SK-N-SH (cell line): ENCODE measurements around the gene CDC73. TPM values are rescaled to one million over a fixed set of nuclear protein-coding genes. Genes with fewer than 3 reads are reported as not detected.

Experiments used
- CTCF ChIA-PET: fragments of 300-600, 350-600 bp; formaldehyde crosslinking; extraction: SDS; loops from one replicate; lab custom pipeline; 2021; lab: Yijun Ruan, JAX
- POLR2A ChIA-PET: fragments of 350-600 bp; sonication (Branson Sonifier 250); formaldehyde crosslinking; extraction: SDS; loops from one replicate; lab custom pipeline; 2020; ENCODE audit warnings: antibody characterized with exemption, inconsistent platforms; lab: Yijun Ruan, JAX
- DNase-seq: peaks from one replicate; pipeline ENCODE4 v3.0.0; 2012
- H2AFZ ChIP-seq: fragments of 200-600 bp; sonication (generic); 2 replicates; pipeline ENCODE4 v1.8.1; 2016; ENCODE audit warnings: antibody characterized with exemption, mild to moderate bottlenecking, low read depth
- H3F3A ChIP-seq: fragments of 200-600 bp; sonication (generic); replicated peaks from 2 replicates; pipeline ENCODE3; 2016; ENCODE audit warnings: antibody characterized with exemption, mild to moderate bottlenecking; ENCODE audit not compliant: insufficient read depth
- H3K27ac ChIP-seq, 2 experiments: fragments of 200-500 bp in 1 of 2; fragments of 200-600 bp in 1 of 2; sonication (Bioruptor generic) in 1 of 2; sonication (generic), shearing (Covaris generic) in 1 of 2; 2 replicates each; pipeline versions ENCODE4 v1.5.1 to v1.6.1; 2014 to 2016; ENCODE audit warnings: low read depth in 2 of 2, inconsistent platforms in 1 of 2, low read length in 1 of 2, mild to moderate bottlenecking in 1 of 2, mixed read lengths in 1 of 2
- H3K27me3 ChIP-seq: fragments of 200-600 bp; sonication (generic), shearing (Covaris generic); 2 replicates; pipeline ENCODE4 v1.6.1; 2016; ENCODE audit warnings: mixed run types; ENCODE audit not compliant: insufficient read depth
- H3K36me3 ChIP-seq, 2 experiments: fragments of 200-500 bp in 1 of 2; fragments of 200-600 bp in 1 of 2; sonication (Bioruptor generic) in 1 of 2; sonication (generic) in 1 of 2; replicated peaks in 1 of 2; 2 replicates each; pipeline versions ENCODE3 to v1.5.1; 2014 to 2016; ENCODE audit warnings: low read length in 1 of 2, mild to moderate bottlenecking in 1 of 2; ENCODE audit not compliant: insufficient read depth in 2 of 2, control insufficient read depth in 1 of 2
- H3K4me1 ChIP-seq, 2 experiments: fragments of 200-500 bp in 1 of 2; fragments of 200-600 bp in 1 of 2; sonication (Bioruptor generic) in 1 of 2; sonication (generic), shearing (Covaris generic) in 1 of 2; 2 replicates each; pipeline versions ENCODE4 v1.5.1 to v1.6.1; 2014 to 2016; ENCODE audit warnings: low read depth in 1 of 2, low read length in 1 of 2, mixed run types in 1 of 2; ENCODE audit not compliant: insufficient read depth in 2 of 2, control insufficient read depth in 1 of 2
- H3K4me2 ChIP-seq: fragments of 200-600 bp; sonication (generic), shearing (Covaris generic); 2 replicates; pipeline ENCODE4 v1.6.1; 2017; ENCODE audit warnings: mixed run types
- H3K4me3 ChIP-seq, 2 experiments: fragments of 200-500 bp in 1 of 2; fragments of 200-600 bp in 1 of 2; sonication (Bioruptor generic) in 1 of 2; sonication (generic), shearing (Covaris generic) in 1 of 2; 2 replicates each; pipeline versions ENCODE4 v1.5.1 to v1.8.1; 2014 to 2016; ENCODE audit warnings: low read depth in 2 of 2, inconsistent platforms in 1 of 2, low read length in 1 of 2, mild to moderate bottlenecking in 1 of 2, mixed read lengths in 1 of 2, moderate library complexity in 1 of 2
- H3K79me2 ChIP-seq: fragments of 200-600 bp; sonication (generic); 2 replicates; pipeline ENCODE4 v1.8.1; 2017; ENCODE audit warnings: mild to moderate bottlenecking; ENCODE audit not compliant: insufficient read depth
- H3K9ac ChIP-seq: fragments of 200-600 bp; sonication (generic); 2 replicates; pipeline ENCODE4 v1.6.1; 2017; ENCODE audit warnings: mixed run types
- H3K9me2 ChIP-seq: fragments of 200-600 bp; sonication (generic); 2 replicates; pipeline ENCODE4 v1.6.1; 2017; ENCODE audit warnings: mixed run types
- H3K9me3 ChIP-seq: fragments of 200-600 bp; sonication (generic); 2 replicates; pipeline ENCODE4 v1.6.1; 2017; ENCODE audit warnings: mixed run types, mild to moderate bottlenecking, moderate library complexity
- H4K20me1 ChIP-seq: fragments of 200-600 bp; sonication (generic); 2 replicates; pipeline ENCODE4 v1.6.1; 2017; ENCODE audit warnings: mild to moderate bottlenecking, mixed run types; ENCODE audit not compliant: insufficient read depth
- ELF1 ChIP-seq: IDR thresholded peaks from 2 replicates; pipeline ENCODE4 v1.4.0; 2012
- EP300 ChIP-seq, 2 experiments: IDR thresholded peaks; 2 replicates each; pipeline versions ENCODE4 v1.4.0 to v1.6.1; 2012; ENCODE audit warnings: borderline replicate concordance in 1 of 2, low read depth in 1 of 2, low read length in 1 of 2
- FOXJ3 ChIP-seq: sonication (generic); formaldehyde crosslinking; IDR thresholded peaks from 2 replicates; pipeline ENCODE4 v1.5.1; 2020; ENCODE audit warnings: mild to moderate bottlenecking, missing genetic modification reagents
- FOXM1 ChIP-seq: IDR thresholded peaks from 2 replicates; pipeline ENCODE4 v1.4.0; 2012; ENCODE audit warnings: low read depth, mild to moderate bottlenecking
- GABPA ChIP-seq: IDR thresholded peaks from 2 replicates; pipeline ENCODE4 v1.4.0; 2012; ENCODE audit warnings: low read depth, mild to moderate bottlenecking
- GATA2 ChIP-seq: sonication (generic); formaldehyde crosslinking; IDR thresholded peaks from 2 replicates; pipeline ENCODE4 v1.5.0; 2020; ENCODE audit warnings: mild to moderate bottlenecking, missing genetic modification reagents
- IRF3 ChIP-seq: fragments of 150-350 bp; IDR thresholded peaks from 2 replicates; pipeline ENCODE4 v1.6.1; 2016; ENCODE audit warnings: mild to moderate bottlenecking, low read depth, low read length
- JUND ChIP-seq: IDR thresholded peaks from 2 replicates; pipeline ENCODE4 v1.4.0; 2012
- MEF2A ChIP-seq: IDR thresholded peaks from 2 replicates; pipeline ENCODE4 v1.4.0; 2012; ENCODE audit warnings: low read depth, borderline replicate concordance
- MXI1 ChIP-seq: IDR thresholded peaks from 2 replicates; pipeline ENCODE4 v1.6.1; 2012; ENCODE audit warnings: mild to moderate bottlenecking, low read depth, low read length, improper control_type of control experiment
- NFIC ChIP-seq: IDR thresholded peaks from 2 replicates; pipeline ENCODE4 v1.4.0; 2012; ENCODE audit warnings: borderline replicate concordance
- NRF1 ChIP-seq: IDR thresholded peaks from 2 replicates; pipeline ENCODE4 v1.6.1; 2012; ENCODE audit warnings: low read depth, mild to moderate bottlenecking, low read length
- POLR2AphosphoS5 ChIP-seq: IDR thresholded peaks from 2 replicates; pipeline ENCODE4 v1.6.1; 2012; ENCODE audit warnings: low read depth, low read length
- RAD21 ChIP-seq: IDR thresholded peaks from 2 replicates; pipeline ENCODE4 v1.6.1; 2012; ENCODE audit warnings: mild to moderate bottlenecking, low read length
- RCOR1 ChIP-seq: fragments of 150-350 bp; IDR thresholded peaks from 2 replicates; pipeline ENCODE4 v1.6.1; 2017; ENCODE audit warnings: antibody characterized with exemption, low read length
- RFX5 ChIP-seq: IDR thresholded peaks from 2 replicates; pipeline ENCODE4 v1.6.1; 2012; ENCODE audit warnings: mild to moderate bottlenecking, improper control_type of control experiment, low read length
- RXRA ChIP-seq: IDR thresholded peaks from 2 replicates; pipeline ENCODE4 v1.4.0; 2012; ENCODE audit warnings: low read depth, mild to moderate bottlenecking, borderline replicate concordance
- USF2 ChIP-seq: fragments of 150-350 bp; IDR thresholded peaks from 2 replicates; pipeline ENCODE4 v1.6.1; 2017; ENCODE audit warnings: antibody characterized with exemption, low read length, low read depth, borderline replicate concordance
- YY1 ChIP-seq: IDR thresholded peaks from 2 replicates; pipeline ENCODE4 v1.4.0; 2012; ENCODE audit warnings: low read depth, mild to moderate bottlenecking
- WGBS: methylation state at CpG from one replicate; pipeline ENCODE4 v1.1.6; 2017; ENCODE audit warnings: low lambda C conversion rate; 5-methylcytosine and 5-hydroxymethylcytosine counted together
- polyA plus RNA-seq, 3 experiments: library from polyadenylated mRNA; depleted of rRNA; stranded (reverse); fragments of >200 nt; gene quantifications; 2 replicates each; pipeline ENCODE4 v1.2.3, GENCODE V29; 2012
- TF ChIP-seq, protein P1 (sequence below): IDR thresholded peaks from 2 replicates; pipeline ENCODE4 v1.4.0; 2012; ENCODE audit warnings: low read depth

Gene CDC73
- polyA plus RNA-seq, 1 of the 3 experiments (the other 2 are of a cell fraction) = 13.4 TPM

- no peaks in the 10 kb centered on the region for H3K27me3 ChIP-seq
- H2AFZ ChIP-seq = no peak overlapping the region
- CTCF ChIA-PET = interaction anchor here (1.4 kb wide), 2 partner anchors 22 to 36 kb away, joined by 3 read pairs; partner anchors contain the start of gene CDC73
- H3K27ac ChIP-seq = no peak overlapping the region
- H3K4me1 ChIP-seq = no peaks in the 10 kb centered on the region; a peak in 1 of 4 replicates
- peaks cover 11% of the 10 kb centered on the region for H3F3A ChIP-seq
- no peaks in the 10 kb centered on the region for H3K79me2 ChIP-seq
- H3K4me3 ChIP-seq = no peak overlapping the region
- H3K9me3 ChIP-seq = no peaks in the 10 kb centered on the region
- TF ChIP-seq RFX5 (no peak), RXRA (no peak), JUND (no peak), GABPA (no peak)
- no peak overlapping the region for H3K4me2 ChIP-seq
- H4K20me1 ChIP-seq = no peaks in the 10 kb centered on the region
- DNase-seq = no peak
- POLR2A ChIA-PET = no interaction called here
- peaks cover 89 to 93% of the 10 kb centered on the region in 2 experiments for H3K36me3 ChIP-seq
- no peak overlapping the region for H3K9ac ChIP-seq
- H3K9me2 ChIP-seq = no peaks in the 10 kb centered on the region
- WGBS = 98% methylated on average over 1 of the region's 1 CpG
Measured at GRCh38 chr1:193085263-193085662, 36.6 kb upstream of the CDC73 start.

GRCh38 chr1:193086342-193086741 lies 35.5 kb upstream of the CDC73 start:
- Histone ChIP-seq H3F3A (peaks cover 18% of the 10 kb centered on the region), H3K9me3 (no peaks in the 10 kb centered on the region), H3K4me2 (no peak overlapping the region), H2AFZ (no peak overlapping the region), H3K4me3 (no peak overlapping the region), H3K9me2 (no peaks in the 10 kb centered on the region), H4K20me1 (no peaks in the 10 kb centered on the region), H3K27me3 (no peaks in the 10 kb centered on the region), H3K27ac (no peak overlapping the region)
- DNase-seq = no peak
- WGBS = 93% methylated on average over 3 of the region's 3 CpGs
- ChIA-PET POLR2A (no interaction called here), CTCF (interaction anchor here (1.4 kb wide), 2 partner anchors 21 to 35 kb away, joined by 3 read pairs; partner anchors contain the start of gene CDC73)
- TF ChIP-seq GATA2 (CRISPR knock-in tag) = no peak
- no peak for TF ChIP-seq EP300 (IDR thresholded peaks at IDR 0.05; ENCODE audit: borderline replicate concordance in 1 of 2, low read depth in 1 of 2, low read length in 1 of 2)
- TF ChIP-seq GABPA = no peak
- TF ChIP-seq RCOR1 = no peak
- no peak for TF ChIP-seq ELF1
- no peak for TF ChIP-seq MXI1
- TF ChIP-seq, all 33 proteins: peak for 0
- peaks cover 89 to 92% of the 10 kb centered on the region in 2 experiments for H3K36me3 ChIP-seq
- H3K4me1 ChIP-seq = no peaks in the 10 kb centered on the region; a peak in 1 of 4 replicates
- no peaks in the 10 kb centered on the region for H3K79me2 ChIP-seq
- no peak overlapping the region for H3K9ac ChIP-seq

DNA sequence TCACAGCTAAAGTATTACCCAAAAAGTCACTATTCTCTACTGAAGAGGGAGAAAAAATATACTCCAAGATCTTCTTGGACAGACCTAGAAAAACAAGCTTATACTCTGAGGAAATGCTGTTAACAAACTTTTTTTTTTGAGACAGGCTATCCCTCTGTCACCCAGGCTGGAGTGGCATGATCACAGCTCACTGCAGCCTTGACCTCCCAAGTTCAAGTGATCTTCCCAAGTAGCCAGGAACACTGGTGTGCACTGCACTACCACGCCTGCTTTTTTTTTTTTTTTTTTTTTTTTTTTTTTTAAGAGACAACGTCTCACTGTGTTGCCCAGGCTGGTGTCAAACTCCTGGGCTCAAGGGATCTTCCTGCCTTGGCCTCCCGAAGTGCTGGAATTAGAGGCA lies 33.9 kb upstream of the CDC73 start:
- no peaks in the 10 kb centered on the region for H3K9me2 ChIP-seq
- H3K27me3 ChIP-seq = no peaks in the 10 kb centered on the region
- ChIA-PET POLR2A (no interaction called here), CTCF (no interaction called here)
- WGBS = 84% methylated on average over 3 of the region's 3 CpGs
- DNase-seq = no peak
- no peaks in the 10 kb centered on the region for H4K20me1 ChIP-seq
- H3K9ac ChIP-seq = no peak overlapping the region
- peaks cover 22% of the 10 kb centered on the region for H3F3A ChIP-seq
- peaks cover 87 to 88% of the 10 kb centered on the region in 2 experiments for H3K36me3 ChIP-seq
- no peaks in the 10 kb centered on the region for H3K9me3 ChIP-seq
- no peaks in the 10 kb centered on the region; a peak in 1 of 4 replicates for H3K4me1 ChIP-seq
- H2AFZ ChIP-seq = no peak overlapping the region
- H3K4me2 ChIP-seq = no peak overlapping the region
- H3K4me3 ChIP-seq = no peak overlapping the region
- H3K27ac ChIP-seq = no peak overlapping the region
- H3K79me2 ChIP-seq = no peaks in the 10 kb centered on the region
- TF ChIP-seq USF2 (no peak), RAD21 (no peak), GATA2 (CRISPR knock-in tag) (no peak), RXRA (no peak), MEF2A (no peak), JUND (no peak), POLR2AphosphoS5 (no peak), FOXM1 (no peak), RCOR1 (no peak), NRF1 (no peak), ELF1 (no peak), NFIC (no peak), YY1 (no peak), FOXJ3 (CRISPR knock-in tag) (no peak), EP300 (IDR thresholded peaks at IDR 0.05; ENCODE audit: borderline replicate concordance in 1 of 2, low read depth in 1 of 2, low read length in 1 of 2) (no peak), IRF3 (no peak)
- TF ChIP-seq, protein P1, sequence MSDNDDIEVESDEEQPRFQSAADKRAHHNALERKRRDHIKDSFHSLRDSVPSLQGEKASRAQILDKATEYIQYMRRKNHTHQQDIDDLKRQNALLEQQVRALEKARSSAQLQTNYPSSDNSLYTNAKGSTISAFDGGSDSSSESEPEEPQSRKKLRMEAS = no peak
